HEK293 (cell line): ENCODE results near the gene TMEM131L.

Source experiments
- ELK4 ChIP-seq: IDR thresholded peaks from 2 replicates; pipeline ENCODE4 v1.6.1; 2011; ENCODE audit warnings: mild to moderate bottlenecking, low read depth, low read length, borderline replicate concordance
- FEZF1 ChIP-seq: fragments of 450-650 bp; formaldehyde crosslinking; IDR thresholded peaks from 2 replicates; pipeline ENCODE4 v1.5.1; 2016; ENCODE audit warnings: missing biosample characterization, missing genetic modification characterization
- GLI4 ChIP-seq: fragments of 450-650 bp; formaldehyde crosslinking; IDR thresholded peaks from 2 replicates; pipeline ENCODE4 v1.5.1; 2016; ENCODE audit warnings: missing biosample characterization, missing genetic modification characterization
- MEIS1 ChIP-seq: sonication (generic); formaldehyde crosslinking; IDR thresholded peaks from 2 replicates; pipeline ENCODE4 v1.8.1; 2022; ENCODE audit warnings: missing genetic modification reagents, mild to moderate bottlenecking, borderline replicate concordance
- MYNN ChIP-seq: fragments of 450-650 bp; formaldehyde crosslinking; IDR thresholded peaks from 2 replicates; pipeline ENCODE4 v1.5.1; 2016; ENCODE audit warnings: missing biosample characterization, missing genetic modification characterization, borderline replicate concordance
- REST ChIP-seq: fragments of 450-650 bp; formaldehyde crosslinking; IDR thresholded peaks from 2 replicates; pipeline ENCODE4 v1.5.1; 2016; ENCODE audit warnings: missing biosample characterization, missing genetic modification characterization
- SETDB1 ChIP-seq: IDR thresholded peaks from one replicate; pipeline ENCODE4 v1.6.1; 2017; ENCODE audit warnings: mild to moderate bottlenecking, low read length, moderate library complexity, mixed read lengths; ENCODE audit not compliant: insufficient read length
- TCF7L2 ChIP-seq: IDR thresholded peaks from 2 replicates; pipeline ENCODE4 v1.6.1; 2011; ENCODE audit warnings: low read depth, mild to moderate bottlenecking, inconsistent platforms, low read length, moderate library complexity, borderline replicate concordance
- TRIM28 ChIP-seq: IDR thresholded peaks from 2 replicates; pipeline ENCODE4 v1.6.1; 2011; ENCODE audit warnings: low read length, control low read depth, borderline replicate concordance
- WT1 ChIP-seq: fragments of 450-650 bp; formaldehyde crosslinking; IDR thresholded peaks from 2 replicates; pipeline ENCODE4 v1.5.1; 2016; ENCODE audit warnings: missing biosample characterization, missing genetic modification characterization
- ZBTB17 ChIP-seq: fragments of 450-650 bp; formaldehyde crosslinking; IDR thresholded peaks from 2 replicates; pipeline ENCODE4 v1.5.1; 2016; ENCODE audit warnings: missing biosample characterization, missing genetic modification characterization
- ZBTB20 ChIP-seq: fragments of 450-650 bp; formaldehyde crosslinking; IDR thresholded peaks from 2 replicates; pipeline ENCODE4 v1.5.1; 2016; ENCODE audit warnings: missing biosample characterization, missing genetic modification characterization
- ZBTB49 ChIP-seq: fragments of 450-650 bp; formaldehyde crosslinking; IDR thresholded peaks from 2 replicates; pipeline ENCODE4 v1.5.1; 2016; ENCODE audit warnings: missing biosample characterization, missing genetic modification characterization, low read depth
- ZNF10 ChIP-seq: fragments of 450-650 bp; formaldehyde crosslinking; IDR thresholded peaks from 2 replicates; pipeline ENCODE4 v1.5.1; 2017; ENCODE audit warnings: missing biosample characterization, missing genetic modification characterization
- ZNF114 ChIP-seq: fragments of 450-650 bp; formaldehyde crosslinking; IDR thresholded peaks from 2 replicates; pipeline ENCODE4 v1.5.0; 2017; ENCODE audit warnings: missing biosample characterization, missing genetic modification characterization
- ZNF133 ChIP-seq: fragments of 450-650 bp; formaldehyde crosslinking; IDR thresholded peaks from 2 replicates; pipeline ENCODE4 v1.5.1; 2016; ENCODE audit warnings: missing biosample characterization, missing genetic modification characterization
- ZNF146 ChIP-seq: fragments of 450-650 bp; formaldehyde crosslinking; IDR thresholded peaks from 2 replicates; pipeline ENCODE4 v1.5.1; 2016; ENCODE audit warnings: missing biosample characterization, missing genetic modification characterization
- ZNF157 ChIP-seq: fragments of 450-650 bp; formaldehyde crosslinking; IDR thresholded peaks from 2 replicates; pipeline ENCODE4 v1.5.1; 2016; ENCODE audit warnings: missing biosample characterization, missing genetic modification characterization
- ZNF169 ChIP-seq: fragments of 450-650 bp; formaldehyde crosslinking; IDR thresholded peaks from 2 replicates; pipeline ENCODE4 v1.5.1; 2016; ENCODE audit warnings: missing biosample characterization, missing genetic modification characterization
- ZNF248 ChIP-seq: fragments of 450-650 bp; formaldehyde crosslinking; IDR thresholded peaks from 2 replicates; pipeline ENCODE4 v1.5.1; 2017; ENCODE audit warnings: missing biosample characterization, missing genetic modification characterization
- ZNF280C ChIP-seq: fragments of 450-650 bp; formaldehyde crosslinking; IDR thresholded peaks from 2 replicates; pipeline ENCODE4 v1.5.1; 2016; ENCODE audit warnings: missing biosample characterization, missing genetic modification characterization
- ZNF341 ChIP-seq: fragments of 450-650 bp; formaldehyde crosslinking; IDR thresholded peaks from 2 replicates; pipeline ENCODE4; 2016; ENCODE audit warnings: low read depth, missing biosample characterization, missing genetic modification characterization
- ZNF391 ChIP-seq: fragments of 450-650 bp; formaldehyde crosslinking; IDR thresholded peaks from 2 replicates; pipeline ENCODE4 v1.5.1; 2016; ENCODE audit warnings: low read depth, missing biosample characterization, missing genetic modification characterization, borderline replicate concordance
- ZNF416 ChIP-seq: fragments of 450-650 bp; formaldehyde crosslinking; IDR thresholded peaks from 2 replicates; pipeline ENCODE4 v1.5.1; 2016; ENCODE audit warnings: missing biosample characterization, missing genetic modification characterization
- ZNF426 ChIP-seq: fragments of 450-650 bp; formaldehyde crosslinking; IDR thresholded peaks from 2 replicates; pipeline ENCODE4 v1.5.1; 2017; ENCODE audit warnings: missing biosample characterization, missing genetic modification characterization, mild to moderate bottlenecking, inconsistent platforms, moderate library complexity
- ZNF513 ChIP-seq: fragments of 450-650 bp; IDR thresholded peaks from 2 replicates; pipeline ENCODE4 v1.5.1; 2018; ENCODE audit warnings: missing biosample characterization, missing genetic modification characterization
- ZNF544 ChIP-seq: fragments of 450-650 bp; formaldehyde crosslinking; IDR thresholded peaks from 2 replicates; pipeline ENCODE4 v1.5.0; 2017; ENCODE audit warnings: missing biosample characterization, missing genetic modification characterization
- ZNF658 ChIP-seq: fragments of 450-650 bp; formaldehyde crosslinking; IDR thresholded peaks from 2 replicates; pipeline ENCODE4; 2016; ENCODE audit warnings: missing biosample characterization, missing genetic modification characterization
- ZNF76 ChIP-seq: fragments of 450-650 bp; formaldehyde crosslinking; IDR thresholded peaks from 2 replicates; pipeline ENCODE4; 2016; ENCODE audit warnings: low read depth, missing biosample characterization, missing genetic modification characterization, borderline replicate concordance
- ZNF792 ChIP-seq: fragments of 450-650 bp; formaldehyde crosslinking; IDR thresholded peaks from 2 replicates; pipeline ENCODE4 v1.5.1; 2016; ENCODE audit warnings: missing biosample characterization, missing genetic modification characterization
- ZSCAN4 ChIP-seq: fragments of 450-650 bp; formaldehyde crosslinking; IDR thresholded peaks from 2 replicates; pipeline ENCODE4 v1.5.1; 2017; ENCODE audit warnings: missing biosample characterization, missing genetic modification characterization

TMEM131L gene

GRCh38 chr4:153509724-153510123 is 43.6 kb downstream of the TMEM131L start (continued):
- TF ChIP-seq MEIS1 (CRISPR knock-in tag) (no peak), ZNF114 (tag by site-specific recombination) (no peak), ZNF280C (tag by site-specific recombination) (no peak), ELK4 (no peak), ZSCAN4 (tag by site-specific recombination) (no peak), SETDB1 (no peak), ZNF544 (tag by site-specific recombination) (no peak), ZNF76 (tag by site-specific recombination) (no peak), ZNF146 (tag by site-specific recombination) (no peak), ZNF513 (tag by site-specific recombination) (no peak), ZNF169 (tag by site-specific recombination) (no peak), ZNF133 (tag by site-specific recombination) (no peak), ZNF157 (tag by site-specific recombination) (no peak), ZNF426 (tag by site-specific recombination) (no peak), ZBTB49 (tag by site-specific recombination) (no peak), TCF7L2 (peak; percentile 71), ZNF391 (tag by site-specific recombination) (no peak), WT1 (tag by site-specific recombination) (no peak), ZNF792 (tag by site-specific recombination) (no peak), ZNF10 (tag by site-specific recombination) (peak; percentile 27; the same call in 1 of the 2 replicates), ZNF341 (no peak), TRIM28 (no peak; the same call in 1 of the 2 replicates), ZBTB17 (tag by site-specific recombination) (no peak), GLI4 (no peak), MYNN (tag by site-specific recombination) (peak; percentile 62; the same call in 1 of the 2 replicates), ZNF416 (no peak), ZNF248 (tag by site-specific recombination) (no peak), ZNF658 (no peak), FEZF1 (tag by site-specific recombination) (no peak), REST (no peak), ZBTB20 (tag by site-specific recombination) (no peak)
